Vagina (tissue), 2 donors: ENCODE data around the gene KLF1. TPM values are rescaled to one million over a fixed set of nuclear protein-coding genes. Genes with fewer than 3 reads are reported as not detected.

Experiments used
- DNase-seq, 2 donors: peaks; one replicate each; pipeline ENCODE4 v3.0.0-alpha.2; 2017; ENCODE audit errors: extremely low spot score in 2 of 2
- H3K27ac ChIP-seq: fragments of 200-600 bp; sonication (generic); one replicate; pipeline ENCODE4 v1.5.1; 2019
- H3K27me3 ChIP-seq: fragments of 200-600 bp; sonication (generic); one replicate; pipeline ENCODE4 v1.5.1; 2019
- H3K36me3 ChIP-seq, 2 donors: fragments of 200-600 bp; sonication (generic); one replicate each; pipeline ENCODE4 v1.5.1; 2017 to 2019
- H3K4me1 ChIP-seq: fragments of 200-600 bp; sonication (generic); one replicate; pipeline ENCODE4 v1.5.1; 2019
- H3K4me3 ChIP-seq, 2 donors: fragments of 200-600 bp; sonication (generic); 1 replicate in 1 of 2; 2 replicates in 1 of 2; pipeline ENCODE4 v1.5.1; 2016 to 2019
- H3K9me3 ChIP-seq: fragments of 200-600 bp; sonication (generic); one replicate; pipeline ENCODE4 v1.5.1; 2019
- CTCF ChIP-seq, 3 experiments: fragments of 450-650 bp in 2 of 3; fragments of 200-600 bp in 1 of 3; sonication (generic) in 1 of 3; IDR thresholded peaks; one replicate each; pipeline ENCODE4 v1.5.1; 2017 to 2019; ENCODE audit warnings: antibody characterized with exemption in 3 of 3, mild to moderate bottlenecking in 2 of 3, moderate library complexity in 2 of 3
- POLR2A ChIP-seq, 2 donors: fragments of 450-650 bp; IDR thresholded peaks; one replicate each; pipeline ENCODE4 v1.6.1; 2017; ENCODE audit warnings: antibody characterized with exemption in 2 of 2, mild to moderate bottlenecking in 2 of 2, moderate library complexity in 2 of 2
- POLR2AphosphoS5 ChIP-seq, 2 donors: sonication (generic); formaldehyde crosslinking; IDR thresholded peaks; one replicate each; pipeline ENCODE4 v1.9.0; 2017; ENCODE audit warnings: antibody characterized with exemption in 2 of 2, mild to moderate bottlenecking in 2 of 2, low read depth in 1 of 2; ENCODE audit not compliant: insufficient read depth in 1 of 2
- intact Hi-C: fragments of 100-400 bp; cut with DNase I; formaldehyde crosslinking; loops from one replicate; pipeline ENCODE4 v1.15.1; 2023
- microRNA-seq: library from miRNA; unstranded; fragments of <30 nt; microRNA quantifications from one replicate; pipeline ENCODE4, GENCODE V29; 2017; ENCODE audit warnings: borderline number of aligned reads, borderline replicate concordance
- small RNA-seq: library from RNA; depleted of rRNA; stranded (forward); fragments of <200 nt; gene quantifications from one replicate; pipeline ENCODE3, GENCODE V24; 2016
- total RNA-seq: library from RNA; depleted of rRNA; stranded (reverse); fragments of >200 nt; gene quantifications from one replicate; pipeline ENCODE4 v1.2.3, GENCODE V29; 2016

KLF1 gene
- total RNA-seq, 1 donor from 2014 or later = not detected

- Histone ChIP-seq H3K27me3 (peaks cover 43% of the 10 kb centered on the region), H3K27ac (no peak within 1 kb of the TSS), H3K36me3 (no peaks in the 10 kb centered on the region), H3K4me3 (peak within 1 kb of the TSS; percentile 22 to 28), H3K4me1 (peaks cover 21% of the 10 kb centered on the region), H3K9me3 (no peaks in the 10 kb centered on the region)
- intact Hi-C loops = no loop called here
- TF ChIP-seq POLR2A (IDR thresholded peaks at IDR 0.05) (no peak), POLR2AphosphoS5 (IDR thresholded peaks at IDR 0.05; ENCODE audit: insufficient read depth in 1 of 2, low read depth in 1 of 2) (no peak)
- no peak for DNase-seq
Observed at GRCh38 chr19:12838182-12838885, 48.7 kb downstream of the KLF1 start, which contains the start of gene MAST1. Gene MAST1, plus strand, starts transcription at chr19:12838515. Its CDS starts 58 bp downstream, at chr19:12838573.

DNA sequence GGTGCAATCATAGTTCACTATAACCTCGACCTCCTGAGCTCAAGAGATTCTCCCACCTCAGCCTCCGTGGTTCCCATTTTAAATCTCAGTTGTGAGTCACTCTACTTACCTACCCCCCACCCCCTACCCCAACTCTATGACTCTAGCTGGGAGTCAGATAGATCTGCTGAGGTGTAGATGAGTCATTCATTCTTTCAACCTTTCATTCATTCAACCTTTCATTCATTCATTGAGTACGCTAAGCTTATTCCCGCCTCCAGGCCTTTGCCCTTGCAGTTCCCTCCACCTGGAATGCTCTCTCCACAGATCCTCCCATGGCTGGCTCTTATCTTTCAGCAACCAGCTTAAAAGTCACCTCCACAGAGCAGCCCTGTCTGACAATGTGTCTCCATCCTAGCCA lies 49.8 kb downstream of the KLF1 start:
- DNase-seq = no peak
- TF ChIP-seq CTCF (IDR thresholded peaks at IDR 0.05) = no peak
- TF ChIP-seq POLR2AphosphoS5 (IDR thresholded peaks at IDR 0.05; ENCODE audit: insufficient read depth in 1 of 2, low read depth in 1 of 2) = no peak
- no peak for TF ChIP-seq POLR2A (IDR thresholded peaks at IDR 0.05)
- Histone ChIP-seq H3K27me3 (peaks cover 51% of the 10 kb centered on the region), H3K27ac (no peak overlapping the region), H3K4me3 (no peak overlapping the region), H3K4me1 (peaks cover 26% of the 10 kb centered on the region), H3K36me3 (no peaks in the 10 kb centered on the region), H3K9me3 (no peaks in the 10 kb centered on the region)
- intact Hi-C loops = no loop called here

GRCh38 chr19:12836529-12836863 lies 50.5 kb downstream of the KLF1 start:
- Histone ChIP-seq H3K4me3 (no peak overlapping the region), H3K4me1 (peaks cover 26% of the 10 kb centered on the region), H3K27ac (no peak overlapping the region), H3K36me3 (no peaks in the 10 kb centered on the region), H3K9me3 (no peaks in the 10 kb centered on the region), H3K27me3 (peaks cover 51% of the 10 kb centered on the region)
- intact Hi-C loops = no loop called here
- no peak for TF ChIP-seq CTCF (IDR thresholded peaks at IDR 0.05)
- TF ChIP-seq POLR2A (IDR thresholded peaks at IDR 0.05) = no peak
- no peak for TF ChIP-seq POLR2AphosphoS5 (IDR thresholded peaks at IDR 0.05; ENCODE audit: insufficient read depth in 1 of 2, low read depth in 1 of 2)
- no peak for DNase-seq

- H3K4me3 ChIP-seq = no peak overlapping the region
- H3K9me3 ChIP-seq = no peaks in the 10 kb centered on the region
- TF ChIP-seq POLR2A (IDR thresholded peaks at IDR 0.05) (no peak), CTCF (IDR thresholded peaks at IDR 0.05) (no peak), POLR2AphosphoS5 (IDR thresholded peaks at IDR 0.05; ENCODE audit: insufficient read depth in 1 of 2, low read depth in 1 of 2) (no peak)
- DNase-seq = no peak
- H3K27me3 ChIP-seq = peaks cover 38% of the 10 kb centered on the region
- H3K4me1 ChIP-seq = peaks cover 26% of the 10 kb centered on the region
- H3K27ac ChIP-seq = no peak overlapping the region
- intact Hi-C loops = no loop called here
- no peaks in the 10 kb centered on the region for H3K36me3 ChIP-seq
Observed at GRCh38 chr19:12834976-12835757, 51.8 kb downstream of the KLF1 start.

GRCh38 chr19:12834566-12834943 lies 52.4 kb downstream of the KLF1 start, which contains the start of gene RTBDN:
Gene RTBDN, minus strand, starts transcription at chr19:12834579. Its CDS starts 4,600 bp downstream, at chr19:12829979.
- peaks cover 35% of the 10 kb centered on the region for H3K27me3 ChIP-seq
- no peak for DNase-seq
- peak within 1 kb of the TSS; percentile 41 to 43 for H3K4me3 ChIP-seq
- intact Hi-C loops = no loop called here
- H3K27ac ChIP-seq = no peak within 1 kb of the TSS
- H3K4me1 ChIP-seq = peaks cover 26% of the 10 kb centered on the region
- H3K36me3 ChIP-seq = no peaks in the 10 kb centered on the region
- H3K9me3 ChIP-seq = no peaks in the 10 kb centered on the region
- TF ChIP-seq POLR2A (IDR thresholded peaks at IDR 0.05) = no peak
- TF ChIP-seq CTCF (IDR thresholded peaks at IDR 0.05) = no peak
- TF ChIP-seq POLR2AphosphoS5 (IDR thresholded peaks at IDR 0.05; ENCODE audit: insufficient read depth in 1 of 2, low read depth in 1 of 2) = no peak

Small RNAs within 50 kb of the gene (microRNA-seq; reads per million reads assigned to microRNA genes)
- gene MIR5695 = not detected
- gene MIR6794 = not detected

Small RNAs within 50 kb of the gene (small RNA-seq; reads per million reads assigned to genes)
- gene MIR5695 (not detected), gene MIR6794 (not detected)

Other genes starting within 250 kb of the KLF1 start
- gene MAN2B1, start 220.5 kb downstream of the KLF1 start, total RNA-seq = 49.1 TPM
- gene WDR83, start 220.4 kb downstream of the KLF1 start, total RNA-seq = 8.3 TPM
- 119 TPM for gene DHPS, start 205.3 kb downstream of the KLF1 start, total RNA-seq
- not detected for gene GNG14, start 199.2 kb downstream of the KLF1 start, total RNA-seq
- 5.6 TPM for gene FBXW9, start 190.6 kb downstream of the KLF1 start, total RNA-seq
- gene TNPO2, start 163.3 kb downstream of the KLF1 start, total RNA-seq = 85.7 TPM
- gene TRIR, start 152.5 kb downstream of the KLF1 start, total RNA-seq = 227 TPM
- 59.9 TPM for gene GET3, start 149.7 kb downstream of the KLF1 start, total RNA-seq
- gene BEST2, start 135.4 kb downstream of the KLF1 start, total RNA-seq = 1.2 TPM
- 65.6 TPM for gene HOOK2, start 111.6 kb downstream of the KLF1 start, total RNA-seq
- 1,161 TPM for gene JUNB, start 95.7 kb downstream of the KLF1 start, total RNA-seq
- gene PRDX2, start 85.4 kb downstream of the KLF1 start, total RNA-seq = 190 TPM
- gene THSD8, start 85.1 kb downstream of the KLF1 start, total RNA-seq = not detected
- 10.8 TPM for gene RNASEH2A, start 80.6 kb downstream of the KLF1 start, total RNA-seq
- 8.8 TPM for gene RTBDN, start 52.6 kb downstream of the KLF1 start, total RNA-seq
- gene MAST1, start 48.7 kb downstream of the KLF1 start, total RNA-seq = 1.2 TPM
- gene DNASE2, start 5.8 kb downstream of the KLF1 start, total RNA-seq = 23.6 TPM
- 23.6 TPM for gene GCDH, start 4.0 kb upstream of the KLF1 start, total RNA-seq
- gene SYCE2, start 32.1 kb upstream of the KLF1 start, total RNA-seq = not detected
- 44.2 TPM for gene FARSA, start 46.5 kb upstream of the KLF1 start, total RNA-seq
- 303 TPM for gene CALR, start 51.4 kb upstream of the KLF1 start, total RNA-seq
- 85.9 TPM for gene RAD23A, start 58.7 kb upstream of the KLF1 start, total RNA-seq
- 80.3 TPM for gene GADD45GIP1, start 70.0 kb upstream of the KLF1 start, total RNA-seq
- not detected for gene DAND5, start 82.4 kb upstream of the KLF1 start, total RNA-seq
- 81.8 TPM for gene NFIX, start 108.3 kb upstream of the KLF1 start, total RNA-seq
- 11.5 TPM for gene LYL1, start 215.7 kb upstream of the KLF1 start, total RNA-seq
- gene TRMT1, start 229.5 kb upstream of the KLF1 start, total RNA-seq = 28.0 TPM
- gene NACC1, start 231.1 kb upstream of the KLF1 start, total RNA-seq = 22.6 TPM